ENCODE measurements around the gene PDE9A. TPM values are rescaled to one million over a fixed set of nuclear protein-coding genes. Genes with fewer than 3 reads are reported as not detected.

The PDE9A gene
- total RNA-seq, 2 experiments from 2014 or later, result 7.5 to 8.6 TPM

GRCh38 chr21:42782723-42783242 is 129.4 kb downstream of the PDE9A start:
- peaks cover 4% of the 10 kb centered on the region for H3K9me3 Mint-ChIP-seq
- peaks cover 11% of the 10 kb centered on the region for H3K27me3 Mint-ChIP-seq
- no peak overlapping the region for H3K27ac Mint-ChIP-seq
- CTCF ChIA-PET, result no interaction called here
- intact Hi-C loops (cut with micrococcal nuclease), result no loop called here
- no peak for DNase-seq
- H3K4me1 Mint-ChIP-seq (ENCODE audit: low read depth), result peaks cover 39% of the 10 kb centered on the region
- POLR2A ChIA-PET, result interaction anchor here (0.9 kb wide), 1 partner anchor 89 kb away, joined by 3 read pairs; no protein-coding TSS in a partner anchor
- H3K4me3 Mint-ChIP-seq, result no peak overlapping the region
- H3K36me3 Mint-ChIP-seq, result no peaks in the 10 kb centered on the region

DNA sequence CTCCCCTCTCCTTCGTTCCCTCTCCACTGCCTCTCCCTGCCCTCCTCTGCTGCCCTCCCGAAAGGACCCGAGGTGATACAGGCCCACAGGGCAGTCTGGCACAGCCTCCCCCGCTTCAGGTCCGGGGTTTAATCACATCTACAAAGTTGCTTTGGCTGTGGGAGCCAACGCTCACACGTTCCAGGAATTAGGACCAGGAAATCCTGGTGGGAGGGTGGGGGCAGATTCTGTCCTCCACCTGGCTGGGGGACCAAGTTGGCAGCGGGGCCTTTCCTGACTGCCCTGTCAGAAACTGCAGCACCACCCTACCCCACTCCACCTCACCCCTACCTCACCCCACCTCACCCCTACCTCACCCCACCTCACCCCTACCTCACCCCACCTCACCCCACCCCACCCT is 130.9 kb downstream of the PDE9A start:
- H3K4me1 Mint-ChIP-seq (ENCODE audit: low read depth), result peaks cover 39% of the 10 kb centered on the region
- DNase-seq, result peak; percentile 29
- ChIA-PET POLR2A (no interaction called here), CTCF (interaction anchor here (1.0 kb wide), 1 partner anchor 191 kb away, joined by 4 read pairs; no protein-coding TSS in a partner anchor)
- H3K4me3 Mint-ChIP-seq, result peak overlapping the region; percentile 67
- peaks cover 11% of the 10 kb centered on the region for H3K27me3 Mint-ChIP-seq
- peak overlapping the region; percentile 93 for H3K27ac Mint-ChIP-seq
- H3K36me3 Mint-ChIP-seq, result no peaks in the 10 kb centered on the region
- peaks cover 4% of the 10 kb centered on the region for H3K9me3 Mint-ChIP-seq
- intact Hi-C loops (cut with micrococcal nuclease), result loop anchor here (1.0 kb wide), 1 partner anchor 100 kb away; no protein-coding TSS in a partner anchor

- intact Hi-C loops (cut with micrococcal nuclease), result loop anchor here (1.0 kb wide), 1 partner anchor 101 kb away; no protein-coding TSS in a partner anchor
- no peak overlapping the region for H3K4me3 Mint-ChIP-seq
- peak overlapping the region; percentile 64 for H3K27ac Mint-ChIP-seq
- ChIA-PET POLR2A (no interaction called here), CTCF (no interaction called here)
- peaks cover 11% of the 10 kb centered on the region for H3K27me3 Mint-ChIP-seq
- no peaks in the 10 kb centered on the region for H3K36me3 Mint-ChIP-seq
- DNase-seq, result no peak
- H3K9me3 Mint-ChIP-seq, result peaks cover 4% of the 10 kb centered on the region
- H3K4me1 Mint-ChIP-seq (ENCODE audit: low read depth), result peaks cover 39% of the 10 kb centered on the region
Measured at GRCh38 chr21:42784896-42785451, 131.6 kb downstream of the PDE9A start.

- ChIA-PET POLR2A (interaction anchor here (1.3 kb wide), 1 partner anchor 166 kb away, joined by 3 read pairs; no protein-coding TSS in a partner anchor), CTCF (no interaction called here)
- H3K27me3 Mint-ChIP-seq, result peaks cover 5% of the 10 kb centered on the region
- H3K4me1 Mint-ChIP-seq (ENCODE audit: low read depth), result peaks cover 34% of the 10 kb centered on the region
- intact Hi-C loops (cut with micrococcal nuclease), result no loop called here
- peaks cover 4% of the 10 kb centered on the region for H3K9me3 Mint-ChIP-seq
- H3K4me3 Mint-ChIP-seq, result no peak overlapping the region
- H3K27ac Mint-ChIP-seq, result no peak overlapping the region
- DNase-seq, result no peak
- H3K36me3 Mint-ChIP-seq, result no peaks in the 10 kb centered on the region
Measured at GRCh38 chr21:42785666-42786427, 132.4 kb downstream of the PDE9A start.

GRCh38 chr21:42786884-42787283 is 133.5 kb downstream of the PDE9A start:
- DNase-seq, result no peak
- ChIA-PET POLR2A (no interaction called here), CTCF (no interaction called here)
- Mint-ChIP-seq H3K9me3 (peaks cover 4% of the 10 kb centered on the region), H3K27me3 (no peaks in the 10 kb centered on the region), H3K36me3 (no peaks in the 10 kb centered on the region), H3K4me3 (no peak overlapping the region), H3K4me1 (ENCODE audit: low read depth) (peaks cover 26% of the 10 kb centered on the region), H3K27ac (no peak overlapping the region)
- intact Hi-C loops (cut with micrococcal nuclease), result no loop called here

- Mint-ChIP-seq H3K4me3 (no peak overlapping the region), H3K27me3 (no peaks in the 10 kb centered on the region), H3K9me3 (peaks cover 4% of the 10 kb centered on the region), H3K27ac (no peak overlapping the region), H3K4me1 (ENCODE audit: low read depth) (peaks cover 19% of the 10 kb centered on the region), H3K36me3 (no peaks in the 10 kb centered on the region)
- ChIA-PET POLR2A (no interaction called here), CTCF (interaction anchor here (1.1 kb wide), 1 partner anchor 30 kb away, joined by 3 read pairs; no protein-coding TSS in a partner anchor)
- DNase-seq, result no peak
- intact Hi-C loops (cut with micrococcal nuclease), result no loop called here
Measured at GRCh38 chr21:42787613-42788012, 134.2 kb downstream of the PDE9A start.

GRCh38 chr21:42790520-42791065 is 137.2 kb downstream of the PDE9A start:
- Mint-ChIP-seq H3K4me1 (ENCODE audit: low read depth) (no peaks in the 10 kb centered on the region), H3K36me3 (no peaks in the 10 kb centered on the region), H3K27me3 (peaks cover 3% of the 10 kb centered on the region), H3K4me3 (no peak overlapping the region), H3K9me3 (peaks cover 4% of the 10 kb centered on the region), H3K27ac (no peak overlapping the region)
- intact Hi-C loops (cut with micrococcal nuclease), result loop anchor here (10.0 kb wide), 1 partner anchor 326 kb away; no protein-coding TSS in a partner anchor
- ChIA-PET POLR2A (no interaction called here), CTCF (no interaction called here)
- DNase-seq, result no peak

DNA sequence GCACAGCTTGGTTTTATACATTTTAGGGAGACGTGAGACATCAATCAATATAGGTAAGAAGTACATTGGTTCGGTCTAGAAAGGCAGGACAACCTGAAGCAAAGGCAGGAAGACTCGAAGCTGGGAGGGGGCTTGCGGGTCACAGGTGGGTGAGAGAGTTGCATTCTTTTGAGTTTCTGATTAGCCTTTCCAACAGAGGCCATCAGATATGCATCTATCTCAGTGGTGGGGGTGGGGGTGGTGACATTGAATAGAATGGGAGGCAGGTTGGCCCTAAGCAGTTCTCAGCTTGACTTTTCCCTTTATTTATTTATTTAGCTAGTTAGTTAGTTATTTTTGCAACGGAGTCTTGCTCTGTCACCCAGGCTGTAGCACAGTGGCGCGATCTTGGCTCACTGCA is 140.4 kb downstream of the PDE9A start:
- no peaks in the 10 kb centered on the region for H3K36me3 Mint-ChIP-seq
- no peak overlapping the region for H3K27ac Mint-ChIP-seq
- CTCF ChIA-PET, result no interaction called here
- no peak overlapping the region for H3K4me3 Mint-ChIP-seq
- DNase-seq, result no peak
- H3K4me1 Mint-ChIP-seq (ENCODE audit: low read depth), result peaks cover under 1% of the 10 kb centered on the region
- POLR2A ChIA-PET, result no interaction called here
- no peaks in the 10 kb centered on the region for H3K9me3 Mint-ChIP-seq
- intact Hi-C loops (cut with micrococcal nuclease), result loop anchor here (10.0 kb wide), 1 partner anchor 329 kb away; no protein-coding TSS in a partner anchor
- H3K27me3 Mint-ChIP-seq, result peaks cover 8% of the 10 kb centered on the region

GRCh38 chr21:42794551-42794950 is 141.1 kb downstream of the PDE9A start:
- DNase-seq, result no peak
- H3K4me1 Mint-ChIP-seq (ENCODE audit: low read depth), result peaks cover 8% of the 10 kb centered on the region
- CTCF ChIA-PET, result no interaction called here

GRCh38 chr21:42796327-42797062 is 143.1 kb downstream of the PDE9A start:
- Mint-ChIP-seq H3K9me3 (no peaks in the 10 kb centered on the region), H3K36me3 (no peaks in the 10 kb centered on the region), H3K4me3 (no peak overlapping the region), H3K27me3 (peaks cover 8% of the 10 kb centered on the region), H3K4me1 (ENCODE audit: low read depth) (peaks cover 14% of the 10 kb centered on the region), H3K27ac (no peak overlapping the region)
- intact Hi-C loops (cut with micrococcal nuclease), result loop anchor here (10.0 kb wide), 1 partner anchor 332 kb away; no protein-coding TSS in a partner anchor
- CTCF ChIA-PET, result interaction anchor here (1.4 kb wide), 1 partner anchor 21 kb away, joined by 3 read pairs; no protein-coding TSS in a partner anchor
- POLR2A ChIA-PET, result no interaction called here
- no peak for DNase-seq

More at GRCh38 chr21:42794551-42794950, 141.1 kb downstream of the PDE9A start:
- intact Hi-C loops (cut with micrococcal nuclease), result loop anchor here (10.0 kb wide), 1 partner anchor 330 kb away; no protein-coding TSS in a partner anchor
- Mint-ChIP-seq H3K9me3 (no peaks in the 10 kb centered on the region), H3K4me3 (no peak overlapping the region), H3K27me3 (peaks cover 8% of the 10 kb centered on the region), H3K27ac (no peak overlapping the region), H3K36me3 (no peaks in the 10 kb centered on the region)
- POLR2A ChIA-PET, result no interaction called here

DNA sequence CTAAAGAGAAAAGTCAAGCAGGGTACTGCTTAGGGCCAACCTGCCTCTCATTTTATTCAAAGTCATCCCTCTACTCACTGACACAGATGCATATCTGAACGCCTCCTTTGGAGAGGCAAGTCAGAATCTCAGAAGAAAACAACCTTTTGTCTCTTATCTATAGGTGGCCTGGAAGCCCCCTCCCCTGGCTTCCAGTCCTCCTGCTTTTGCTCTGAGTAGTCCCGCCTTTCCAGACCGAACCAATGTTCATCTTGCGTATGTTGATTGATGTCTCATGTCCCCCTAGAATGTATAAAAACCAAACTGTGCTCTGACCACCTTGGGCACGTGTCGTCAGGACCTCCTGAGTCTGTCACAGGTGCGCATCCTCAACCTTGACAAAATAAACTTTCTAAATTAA is 144.1 kb downstream of the PDE9A start:
- Mint-ChIP-seq H3K4me3 (no peak overlapping the region), H3K27me3 (peaks cover 8% of the 10 kb centered on the region), H3K36me3 (no peaks in the 10 kb centered on the region), H3K9me3 (no peaks in the 10 kb centered on the region), H3K27ac (no peak overlapping the region), H3K4me1 (ENCODE audit: low read depth) (peaks cover 14% of the 10 kb centered on the region)
- ChIA-PET POLR2A (no interaction called here), CTCF (interaction anchor here (1.4 kb wide), 1 partner anchor 20 kb away, joined by 3 read pairs; no protein-coding TSS in a partner anchor)
- intact Hi-C loops (cut with micrococcal nuclease), result loop anchor here (10.0 kb wide), 1 partner anchor 333 kb away; no protein-coding TSS in a partner anchor
- DNase-seq, result no peak

Measured in activated CD4-positive, alpha-beta memory T cell treated with anti-CD3 and anti-CD28 coated beads for 36 hours (primary cell).